Nephron progenitor cell (in vitro differentiated cells): Measurements from ENCODE around the gene MTURN.
"Not testable (repeated sequence)": the region's sequence is repeated elsewhere in the genome, so short reads cannot be mapped to it uniquely, and the experiment has no call there.

Experiments
- DNase-seq: peaks from one replicate; pipeline ENCODE4 v3.0.0; 2021
- H3K27ac Mint-ChIP-seq: 2 replicates; pipeline ENCODE4 v1.8.0; 2021; ENCODE audit warnings: mild to moderate bottlenecking, moderate library complexity, mixed read lengths
- H3K27me3 Mint-ChIP-seq: 2 replicates; pipeline ENCODE4 v1.8.0; 2021; ENCODE audit warnings: mild to moderate bottlenecking, low read depth, mixed read lengths; ENCODE audit not compliant: poor library complexity
- H3K36me3 Mint-ChIP-seq: 2 replicates; pipeline ENCODE4 v1.8.0; 2021; ENCODE audit warnings: low read depth, mixed read lengths
- H3K4me1 Mint-ChIP-seq: 2 replicates; pipeline ENCODE4 v1.8.0; 2021; ENCODE audit warnings: mixed read lengths
- H3K4me3 Mint-ChIP-seq: 2 replicates; pipeline ENCODE4 v1.8.0; 2021; ENCODE audit warnings: mild to moderate bottlenecking, moderate library complexity, mixed read lengths
- H3K9me3 Mint-ChIP-seq: 2 replicates; pipeline ENCODE4 v1.8.0; 2021; ENCODE audit warnings: mild to moderate bottlenecking, moderate library complexity, mixed read lengths
- CTCF ChIP-seq: fragments of 200-600 bp; sonication (generic); IDR thresholded peaks from 2 replicates; pipeline ENCODE4 v1.5.0; 2021; ENCODE audit warnings: antibody characterized with exemption

MTURN gene

GRCh38 chr7:30184791-30185487, 50.2 kb downstream of the MTURN start:
- no peak for DNase-seq

GRCh38 chr7:30185496-30185895, 50.7 kb downstream of the MTURN start:
- H3K27me3 Mint-ChIP-seq: peaks cover 5% of the 10 kb centered on the region
- no peak overlapping the region for H3K4me3 Mint-ChIP-seq
- H3K36me3 Mint-ChIP-seq: no peaks in the 10 kb centered on the region
- no peak for DNase-seq
- TF ChIP-seq CTCF: no peak
- H3K27ac Mint-ChIP-seq: no peak overlapping the region
- peaks cover 9% of the 10 kb centered on the region for H3K4me1 Mint-ChIP-seq
- H3K9me3 Mint-ChIP-seq: peaks cover 43% of the 10 kb centered on the region

More at GRCh38 chr7:30184791-30185487, 50.2 kb downstream of the MTURN start:
- Mint-ChIP-seq H3K27me3 (peaks cover 5% of the 10 kb centered on the region), H3K9me3 (peaks cover 38% of the 10 kb centered on the region), H3K27ac (no peak overlapping the region), H3K4me1 (peaks cover 9% of the 10 kb centered on the region), H3K4me3 (no peak overlapping the region), H3K36me3 (no peaks in the 10 kb centered on the region)
- no peak for TF ChIP-seq CTCF

DNA sequence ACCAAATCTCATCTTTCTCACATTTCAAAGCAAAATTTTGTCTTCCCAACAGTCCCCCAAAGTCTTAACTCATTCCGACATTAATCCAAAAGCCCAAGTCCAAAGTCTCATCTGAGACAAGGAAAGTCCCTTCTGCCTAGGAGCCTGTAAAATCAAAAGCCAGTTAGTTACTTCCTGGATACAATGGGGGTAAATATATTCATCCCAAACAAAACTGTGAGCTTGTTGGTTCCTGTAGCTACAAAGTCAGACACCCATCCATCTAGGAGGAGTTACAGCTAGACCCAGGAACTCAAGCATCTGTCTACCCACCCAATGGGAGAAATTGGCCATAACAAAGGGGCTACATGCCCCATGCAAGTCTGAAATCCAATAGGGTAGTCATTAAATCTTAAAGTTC, 51.9 kb downstream of the MTURN start:
- no peak overlapping the region for H3K27ac Mint-ChIP-seq
- peaks cover 1% of the 10 kb centered on the region for H3K4me1 Mint-ChIP-seq
- H3K9me3 Mint-ChIP-seq: peaks cover 47% of the 10 kb centered on the region
- TF ChIP-seq CTCF: no peak
- no peaks in the 10 kb centered on the region for H3K36me3 Mint-ChIP-seq
- peaks cover 5% of the 10 kb centered on the region for H3K27me3 Mint-ChIP-seq
- no peak for DNase-seq
- no peak overlapping the region for H3K4me3 Mint-ChIP-seq

DNA sequence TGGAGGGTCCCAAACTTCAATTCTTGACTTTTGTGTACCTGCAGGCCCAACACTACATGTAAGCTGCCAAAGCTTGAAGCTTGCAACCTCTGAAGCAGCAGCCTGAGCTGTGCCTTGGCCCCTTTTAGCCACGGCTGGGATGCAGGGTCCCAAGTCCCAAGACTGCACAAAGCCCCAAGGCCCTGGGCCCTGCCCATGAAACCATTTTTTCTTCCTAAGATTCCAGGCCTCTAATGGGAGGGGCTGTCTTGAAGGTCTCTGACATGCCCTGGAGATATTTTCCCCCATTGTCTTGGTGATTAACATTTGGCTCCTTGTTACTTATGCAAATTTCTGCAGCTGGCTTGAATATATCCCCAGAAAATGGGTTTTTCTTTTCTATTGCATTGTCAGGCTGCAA, 52.7 kb downstream of the MTURN start:
- H3K27ac Mint-ChIP-seq: no peak overlapping the region
- H3K4me1 Mint-ChIP-seq: no peaks in the 10 kb centered on the region
- no peak for DNase-seq
- TF ChIP-seq CTCF: no peak
- H3K27me3 Mint-ChIP-seq: peaks cover 10% of the 10 kb centered on the region
- peaks cover 47% of the 10 kb centered on the region for H3K9me3 Mint-ChIP-seq
- no peaks in the 10 kb centered on the region for H3K36me3 Mint-ChIP-seq
- H3K4me3 Mint-ChIP-seq: no peak overlapping the region

DNA sequence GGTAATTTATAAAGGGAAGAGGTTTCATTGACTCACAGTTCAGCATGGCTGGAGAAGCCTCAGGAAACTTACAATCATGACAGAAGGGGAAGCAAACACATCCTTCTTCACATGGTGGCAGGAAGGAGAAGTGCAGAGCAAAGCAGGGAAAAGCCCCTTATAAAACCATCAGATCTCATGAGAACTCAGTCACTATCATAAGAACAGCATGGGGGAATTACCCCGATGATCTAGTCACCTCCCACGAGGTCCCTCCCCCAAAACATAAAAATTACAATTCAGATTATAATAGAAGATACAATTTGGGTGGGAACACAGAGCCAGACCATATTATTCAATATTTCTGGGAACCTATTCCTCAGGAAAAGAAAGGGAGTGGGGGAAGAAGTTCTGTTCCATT, 53.6 kb downstream of the MTURN start:
- H3K4me1 Mint-ChIP-seq, DNase-seq, H3K27ac Mint-ChIP-seq, H3K4me3 Mint-ChIP-seq, H3K36me3 Mint-ChIP-seq: not testable (repeated sequence)
- Mint-ChIP-seq H3K9me3 (peaks cover 45% of the 10 kb centered on the region), H3K27me3 (peaks cover 13% of the 10 kb centered on the region)

- peaks cover 13% of the 10 kb centered on the region for H3K27me3 Mint-ChIP-seq
These were observed 54.0 kb downstream of the MTURN start for GRCh38 chr7:30188811-30189210.

More at GRCh38 chr7:30188811-30189210, 54.0 kb downstream of the MTURN start:
- no peaks in the 10 kb centered on the region for H3K36me3 Mint-ChIP-seq
- no peak for DNase-seq
- H3K4me3 Mint-ChIP-seq: no peak overlapping the region
- no peaks in the 10 kb centered on the region for H3K4me1 Mint-ChIP-seq
- H3K9me3 Mint-ChIP-seq: peaks cover 46% of the 10 kb centered on the region
- TF ChIP-seq CTCF: no peak
- H3K27ac Mint-ChIP-seq: no peak overlapping the region
